GM23338 (cell line): ENCODE measurements around the gene TPST1. TPM values are rescaled to one million over a fixed set of nuclear protein-coding genes. Genes with fewer than 3 reads are reported as not detected.
"Not testable (repeated sequence)": the region's sequence is repeated elsewhere in the genome, so short reads cannot be mapped to it uniquely, and the experiment has no call there.

Experiments
- ATAC-seq: fragments of 200-7000 bp; cut with Tn5 transposase; 3 replicates; pipeline ENCODE4 v1.9.1; 2020
- DNase-seq: peaks from one replicate; pipeline ENCODE4 v3.0.0-alpha.2; 2015; ENCODE audit warnings: low spot score
- H2AFZ ChIP-seq: fragments of 200-600 bp; sonication (generic); 2 replicates; pipeline ENCODE4 v1.8.0; 2016; ENCODE audit warnings: antibody characterized with exemption, mild to moderate bottlenecking, moderate library complexity
- H3F3A ChIP-seq: fragments of 200-600 bp; sonication (generic); replicated peaks from 2 replicates; pipeline ENCODE4 v1.8.0; 2017; ENCODE audit warnings: antibody characterized with exemption, mixed run types, low read depth
- H3K27ac ChIP-seq: fragments of 200-600 bp; sonication (generic); 2 replicates; pipeline ENCODE4 v1.6.1; 2016; ENCODE audit warnings: low read depth
- H3K27me3 ChIP-seq: fragments of 200-600 bp; sonication (generic); 2 replicates; pipeline ENCODE4 v1.8.0; 2016; ENCODE audit warnings: mild to moderate bottlenecking, mixed run types, moderate library complexity; ENCODE audit not compliant: insufficient read depth
- H3K36me3 ChIP-seq: fragments of 200-600 bp; sonication (generic); 2 replicates; pipeline ENCODE4 v1.8.0; 2016; ENCODE audit warnings: mild to moderate bottlenecking; ENCODE audit not compliant: insufficient read depth
- H3K4me1 ChIP-seq: fragments of 200-600 bp; sonication (generic); 2 replicates; pipeline ENCODE4 v1.8.0; 2016; ENCODE audit warnings: mild to moderate bottlenecking, moderate library complexity; ENCODE audit not compliant: insufficient read depth
- H3K4me2 ChIP-seq: fragments of 200-600 bp; sonication (generic); 2 replicates; pipeline ENCODE4 v1.7.1; 2017; ENCODE audit warnings: mixed run types
- H3K4me3 ChIP-seq: fragments of 200-600 bp; sonication (generic); 2 replicates; pipeline ENCODE4 v1.6.1; 2016; ENCODE audit warnings: mixed run types
- H3K79me2 ChIP-seq: fragments of 200-600 bp; sonication (generic); replicated peaks from 2 replicates; pipeline ENCODE4 v1.8.0; 2017; ENCODE audit warnings: mild to moderate bottlenecking; ENCODE audit not compliant: insufficient read depth
- H3K9me2 ChIP-seq: fragments of 200-600 bp; sonication (generic); 2 replicates; pipeline ENCODE4 v1.8.0; 2017; ENCODE audit not compliant: insufficient read depth
- H4K20me1 ChIP-seq: fragments of 200-600 bp; sonication (generic); replicated peaks from 2 replicates; pipeline ENCODE4 v1.8.0; 2017; ENCODE audit warnings: mild to moderate bottlenecking; ENCODE audit not compliant: insufficient read depth
- H3K27ac Mint-ChIP-seq: 2 replicates; pipeline ENCODE4 v1.8.0; 2020; ENCODE audit warnings: inconsistent platforms, mild to moderate bottlenecking, moderate library complexity, mixed read lengths
- H3K27me3 Mint-ChIP-seq: 3 replicates; pipeline ENCODE4 v1.8.0; 2022; ENCODE audit warnings: low read depth, mild to moderate bottlenecking, moderate library complexity, mixed read lengths, inconsistent platforms; ENCODE audit not compliant: insufficient read depth, poor library complexity
- H3K36me3 Mint-ChIP-seq: 3 replicates; pipeline ENCODE4 v1.8.0; 2021; ENCODE audit warnings: low read depth, mild to moderate bottlenecking, inconsistent platforms, moderate library complexity, mixed read lengths
- H3K4me1 Mint-ChIP-seq: 3 replicates; pipeline ENCODE4 v1.8.0; 2020; ENCODE audit warnings: mild to moderate bottlenecking, inconsistent platforms, mixed read lengths
- H3K4me3 Mint-ChIP-seq: 3 replicates; pipeline ENCODE4 v1.8.0; 2021; ENCODE audit warnings: moderate library complexity, mild to moderate bottlenecking, inconsistent platforms, mixed read lengths
- H3K9me3 Mint-ChIP-seq: 3 replicates; pipeline ENCODE4 v1.8.0; 2020; ENCODE audit warnings: moderate library complexity, mild to moderate bottlenecking, inconsistent platforms, mixed read lengths
- CREB1 ChIP-seq: fragments of 250-450 bp; sonication (Bioruptor Pico); IDR thresholded peaks from 2 replicates; pipeline ENCODE4 v1.5.0; 2020; ENCODE audit warnings: low read depth, mild to moderate bottlenecking, moderate library complexity
- EZH2phosphoT487 ChIP-seq: fragments of 200-600 bp; sonication (generic); IDR thresholded peaks from one replicate; pipeline ENCODE4 v1.8.1; 2018; ENCODE audit warnings: antibody characterized with exemption; ENCODE audit not compliant: unreplicated experiment
- NANOG ChIP-seq: IDR thresholded peaks from 2 replicates; pipeline ENCODE4 v1.6.1; 2016; ENCODE audit warnings: antibody characterized with exemption, borderline replicate concordance
- POLR2AphosphoS5 ChIP-seq: IDR thresholded peaks from 2 replicates; pipeline ENCODE4 v1.6.1; 2016; ENCODE audit warnings: antibody characterized with exemption, low read depth
- STAT1 ChIP-seq: IDR thresholded peaks from one replicate; pipeline ENCODE4 v1.6.1; 2016; ENCODE audit warnings: antibody characterized with exemption; ENCODE audit not compliant: unreplicated experiment
- polyA plus RNA-seq: library from polyadenylated mRNA; unstranded; fragments of >200 nt; fragmentation: Nextera tagmentation; extraction: Ambion mirVana; gene quantifications from 2 replicates; pipeline ENCODE4 v1.2.1, GENCODE V29; 2016
- total RNA-seq: library from RNA; depleted of rRNA; stranded (reverse); fragments of >200 nt; shearing (Covaris generic); gene quantifications from 2 replicates; pipeline ENCODE4 v1.2.3, GENCODE V29; 2014
- TF ChIP-seq, protein P1 (sequence below): fragments of 250-450 bp; sonication (Bioruptor Pico); IDR thresholded peaks from 2 replicates; pipeline ENCODE4 v1.5.0; 2020; ENCODE audit warnings: mild to moderate bottlenecking, moderate library complexity
- TF ChIP-seq, protein P2 (sequence below): IDR thresholded peaks from one replicate; pipeline ENCODE4 v1.6.1; 2018; ENCODE audit warnings: antibody characterized with exemption; ENCODE audit not compliant: unreplicated experiment
- TF ChIP-seq, protein P3 (sequence below), 2 experiments: fragments of 200-600 bp in 1 of 2; sonication (generic) in 1 of 2; conservative IDR thresholded peaks; 2 replicates each; pipeline versions ENCODE4 v1.5.1 to v1.6.1; 2016 to 2017; ENCODE audit warnings: antibody characterized with exemption in 2 of 2, low read depth in 2 of 2, mild to moderate bottlenecking in 2 of 2, moderate library complexity in 1 of 2

TPST1 gene
- total and polyA plus RNA-seq, 2 experiments from 2014 or later, result 10.7 to 19.2 TPM

DNA sequence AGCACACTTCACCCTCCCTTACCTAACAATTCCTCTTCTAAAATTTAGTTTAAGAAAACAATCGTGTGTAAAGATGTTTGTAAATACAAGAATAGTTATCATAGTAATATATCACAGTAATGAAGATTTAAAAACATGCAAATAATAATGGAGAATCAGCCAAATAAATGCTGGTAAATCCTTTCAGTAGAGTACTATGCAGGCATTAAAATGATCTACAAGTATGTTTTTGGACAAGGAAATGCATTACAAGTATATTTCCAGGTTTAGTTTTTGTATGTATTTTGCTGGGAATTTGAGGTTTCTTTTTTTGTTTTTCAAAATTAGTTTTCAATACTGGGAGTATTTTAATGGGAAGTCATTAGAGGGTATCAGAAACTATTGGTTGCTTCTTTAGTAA is 22.7 kb downstream of the TPST1 start:
- Mint-ChIP-seq H3K4me3 (no peak overlapping the region), H3K9me3 (peaks cover 8% of the 10 kb centered on the region), H3K27ac (no peak overlapping the region), H3K4me1 (no peaks in the 10 kb centered on the region), H3K27me3 (peaks cover 7% of the 10 kb centered on the region), H3K36me3 (peaks cover 15% of the 10 kb centered on the region)
- Histone ChIP-seq H4K20me1 (0 out of 2 replicates have a peak, but pooled peaks cover 3% of the 10 kb centered on the region), H3K36me3 (no peaks in the 10 kb centered on the region), H3K4me1 (no peaks in the 10 kb centered on the region), H3K4me3 (no peak overlapping the region), H2AFZ (no peak overlapping the region), H3K27ac (no peak overlapping the region), H3K4me2 (no peak overlapping the region), H3K79me2 (peaks cover 22% of the 10 kb centered on the region), H3K9me2 (no peaks in the 10 kb centered on the region), H3F3A (no peaks in the 10 kb centered on the region), H3K27me3 (no peaks in the 10 kb centered on the region)
- no peak for ATAC-seq
- TF ChIP-seq NANOG (no peak), EZH2phosphoT487 (no peak), CREB1 (no peak), STAT1 (no peak), POLR2AphosphoS5 (no peak)
- TF ChIP-seq, protein P1, sequence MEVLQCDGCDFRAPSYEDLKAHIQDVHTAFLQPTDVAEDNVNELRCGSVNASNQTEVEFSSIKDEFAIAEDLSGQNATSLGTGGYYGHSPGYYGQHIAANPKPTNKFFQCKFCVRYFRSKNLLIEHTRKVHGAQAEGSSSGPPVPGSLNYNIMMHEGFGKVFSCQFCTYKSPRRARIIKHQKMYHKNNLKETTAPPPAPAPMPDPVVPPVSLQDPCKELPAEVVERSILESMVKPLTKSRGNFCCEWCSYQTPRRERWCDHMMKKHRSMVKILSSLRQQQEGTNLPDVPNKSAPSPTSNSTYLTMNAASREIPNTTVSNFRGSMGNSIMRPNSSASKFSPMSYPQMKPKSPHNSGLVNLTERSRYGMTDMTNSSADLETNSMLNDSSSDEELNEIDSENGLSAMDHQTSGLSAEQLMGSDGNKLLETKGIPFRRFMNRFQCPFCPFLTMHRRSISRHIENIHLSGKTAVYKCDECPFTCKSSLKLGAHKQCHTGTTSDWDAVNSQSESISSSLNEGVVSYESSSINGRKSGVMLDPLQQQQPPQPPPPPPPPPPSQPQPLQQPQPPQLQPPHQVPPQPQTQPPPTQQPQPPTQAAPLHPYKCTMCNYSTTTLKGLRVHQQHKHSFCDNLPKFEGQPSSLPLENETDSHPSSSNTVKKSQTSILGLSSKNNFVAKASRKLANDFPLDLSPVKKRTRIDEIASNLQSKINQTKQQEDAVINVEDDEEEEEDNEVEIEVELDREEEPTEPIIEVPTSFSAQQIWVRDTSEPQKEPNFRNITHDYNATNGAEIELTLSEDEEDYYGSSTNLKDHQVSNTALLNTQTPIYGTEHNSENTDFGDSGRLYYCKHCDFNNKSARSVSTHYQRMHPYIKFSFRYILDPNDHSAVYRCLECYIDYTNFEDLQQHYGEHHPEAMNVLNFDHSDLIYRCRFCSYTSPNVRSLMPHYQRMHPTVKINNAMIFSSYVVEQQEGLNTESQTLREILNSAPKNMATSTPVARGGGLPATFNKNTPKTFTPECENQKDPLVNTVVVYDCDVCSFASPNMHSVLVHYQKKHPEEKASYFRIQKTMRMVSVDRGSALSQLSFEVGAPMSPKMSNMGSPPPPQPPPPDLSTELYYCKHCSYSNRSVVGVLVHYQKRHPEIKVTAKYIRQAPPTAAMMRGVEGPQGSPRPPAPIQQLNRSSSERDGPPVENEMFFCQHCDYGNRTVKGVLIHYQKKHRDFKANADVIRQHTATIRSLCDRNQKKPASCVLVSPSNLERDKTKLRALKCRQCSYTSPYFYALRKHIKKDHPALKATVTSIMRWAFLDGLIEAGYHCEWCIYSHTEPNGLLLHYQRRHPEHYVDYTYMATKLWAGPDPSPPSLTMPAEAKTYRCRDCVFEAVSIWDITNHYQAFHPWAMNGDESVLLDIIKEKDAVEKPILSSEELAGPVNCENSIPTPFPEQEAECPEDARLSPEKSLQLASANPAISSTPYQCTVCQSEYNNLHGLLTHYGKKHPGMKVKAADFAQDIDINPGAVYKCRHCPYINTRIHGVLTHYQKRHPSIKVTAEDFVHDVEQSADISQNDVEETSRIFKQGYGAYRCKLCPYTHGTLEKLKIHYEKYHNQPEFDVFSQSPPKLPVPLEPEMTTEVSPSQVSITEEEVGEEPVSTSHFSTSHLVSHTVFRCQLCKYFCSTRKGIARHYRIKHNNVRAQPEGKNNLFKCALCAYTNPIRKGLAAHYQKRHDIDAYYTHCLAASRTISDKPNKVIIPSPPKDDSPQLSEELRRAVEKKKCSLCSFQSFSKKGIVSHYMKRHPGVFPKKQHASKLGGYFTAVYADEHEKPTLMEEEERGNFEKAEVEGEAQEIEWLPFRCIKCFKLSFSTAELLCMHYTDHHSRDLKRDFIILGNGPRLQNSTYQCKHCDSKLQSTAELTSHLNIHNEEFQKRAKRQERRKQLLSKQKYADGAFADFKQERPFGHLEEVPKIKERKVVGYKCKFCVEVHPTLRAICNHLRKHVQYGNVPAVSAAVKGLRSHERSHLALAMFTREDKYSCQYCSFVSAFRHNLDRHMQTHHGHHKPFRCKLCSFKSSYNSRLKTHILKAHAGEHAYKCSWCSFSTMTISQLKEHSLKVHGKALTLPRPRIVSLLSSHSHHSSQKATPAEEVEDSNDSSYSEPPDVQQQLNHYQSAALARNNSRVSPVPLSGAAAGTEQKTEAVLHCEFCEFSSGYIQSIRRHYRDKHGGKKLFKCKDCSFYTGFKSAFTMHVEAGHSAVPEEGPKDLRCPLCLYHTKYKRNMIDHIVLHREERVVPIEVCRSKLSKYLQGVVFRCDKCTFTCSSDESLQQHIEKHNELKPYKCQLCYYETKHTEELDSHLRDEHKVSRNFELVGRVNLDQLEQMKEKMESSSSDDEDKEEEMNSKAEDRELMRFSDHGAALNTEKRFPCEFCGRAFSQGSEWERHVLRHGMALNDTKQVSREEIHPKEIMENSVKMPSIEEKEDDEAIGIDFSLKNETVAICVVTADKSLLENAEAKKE (CRISPR knock-in tag), result no peak
- TF ChIP-seq, protein P2, sequence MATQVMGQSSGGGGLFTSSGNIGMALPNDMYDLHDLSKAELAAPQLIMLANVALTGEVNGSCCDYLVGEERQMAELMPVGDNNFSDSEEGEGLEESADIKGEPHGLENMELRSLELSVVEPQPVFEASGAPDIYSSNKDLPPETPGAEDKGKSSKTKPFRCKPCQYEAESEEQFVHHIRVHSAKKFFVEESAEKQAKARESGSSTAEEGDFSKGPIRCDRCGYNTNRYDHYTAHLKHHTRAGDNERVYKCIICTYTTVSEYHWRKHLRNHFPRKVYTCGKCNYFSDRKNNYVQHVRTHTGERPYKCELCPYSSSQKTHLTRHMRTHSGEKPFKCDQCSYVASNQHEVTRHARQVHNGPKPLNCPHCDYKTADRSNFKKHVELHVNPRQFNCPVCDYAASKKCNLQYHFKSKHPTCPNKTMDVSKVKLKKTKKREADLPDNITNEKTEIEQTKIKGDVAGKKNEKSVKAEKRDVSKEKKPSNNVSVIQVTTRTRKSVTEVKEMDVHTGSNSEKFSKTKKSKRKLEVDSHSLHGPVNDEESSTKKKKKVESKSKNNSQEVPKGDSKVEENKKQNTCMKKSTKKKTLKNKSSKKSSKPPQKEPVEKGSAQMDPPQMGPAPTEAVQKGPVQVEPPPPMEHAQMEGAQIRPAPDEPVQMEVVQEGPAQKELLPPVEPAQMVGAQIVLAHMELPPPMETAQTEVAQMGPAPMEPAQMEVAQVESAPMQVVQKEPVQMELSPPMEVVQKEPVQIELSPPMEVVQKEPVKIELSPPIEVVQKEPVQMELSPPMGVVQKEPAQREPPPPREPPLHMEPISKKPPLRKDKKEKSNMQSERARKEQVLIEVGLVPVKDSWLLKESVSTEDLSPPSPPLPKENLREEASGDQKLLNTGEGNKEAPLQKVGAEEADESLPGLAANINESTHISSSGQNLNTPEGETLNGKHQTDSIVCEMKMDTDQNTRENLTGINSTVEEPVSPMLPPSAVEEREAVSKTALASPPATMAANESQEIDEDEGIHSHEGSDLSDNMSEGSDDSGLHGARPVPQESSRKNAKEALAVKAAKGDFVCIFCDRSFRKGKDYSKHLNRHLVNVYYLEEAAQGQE, result no peak
- TF ChIP-seq, protein P3, sequence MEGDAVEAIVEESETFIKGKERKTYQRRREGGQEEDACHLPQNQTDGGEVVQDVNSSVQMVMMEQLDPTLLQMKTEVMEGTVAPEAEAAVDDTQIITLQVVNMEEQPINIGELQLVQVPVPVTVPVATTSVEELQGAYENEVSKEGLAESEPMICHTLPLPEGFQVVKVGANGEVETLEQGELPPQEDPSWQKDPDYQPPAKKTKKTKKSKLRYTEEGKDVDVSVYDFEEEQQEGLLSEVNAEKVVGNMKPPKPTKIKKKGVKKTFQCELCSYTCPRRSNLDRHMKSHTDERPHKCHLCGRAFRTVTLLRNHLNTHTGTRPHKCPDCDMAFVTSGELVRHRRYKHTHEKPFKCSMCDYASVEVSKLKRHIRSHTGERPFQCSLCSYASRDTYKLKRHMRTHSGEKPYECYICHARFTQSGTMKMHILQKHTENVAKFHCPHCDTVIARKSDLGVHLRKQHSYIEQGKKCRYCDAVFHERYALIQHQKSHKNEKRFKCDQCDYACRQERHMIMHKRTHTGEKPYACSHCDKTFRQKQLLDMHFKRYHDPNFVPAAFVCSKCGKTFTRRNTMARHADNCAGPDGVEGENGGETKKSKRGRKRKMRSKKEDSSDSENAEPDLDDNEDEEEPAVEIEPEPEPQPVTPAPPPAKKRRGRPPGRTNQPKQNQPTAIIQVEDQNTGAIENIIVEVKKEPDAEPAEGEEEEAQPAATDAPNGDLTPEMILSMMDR (conservative IDR thresholded peaks at IDR 0.05; ENCODE audit: low read depth in 2 of 2), result no peak
- DNase-seq, result no peak

DNA sequence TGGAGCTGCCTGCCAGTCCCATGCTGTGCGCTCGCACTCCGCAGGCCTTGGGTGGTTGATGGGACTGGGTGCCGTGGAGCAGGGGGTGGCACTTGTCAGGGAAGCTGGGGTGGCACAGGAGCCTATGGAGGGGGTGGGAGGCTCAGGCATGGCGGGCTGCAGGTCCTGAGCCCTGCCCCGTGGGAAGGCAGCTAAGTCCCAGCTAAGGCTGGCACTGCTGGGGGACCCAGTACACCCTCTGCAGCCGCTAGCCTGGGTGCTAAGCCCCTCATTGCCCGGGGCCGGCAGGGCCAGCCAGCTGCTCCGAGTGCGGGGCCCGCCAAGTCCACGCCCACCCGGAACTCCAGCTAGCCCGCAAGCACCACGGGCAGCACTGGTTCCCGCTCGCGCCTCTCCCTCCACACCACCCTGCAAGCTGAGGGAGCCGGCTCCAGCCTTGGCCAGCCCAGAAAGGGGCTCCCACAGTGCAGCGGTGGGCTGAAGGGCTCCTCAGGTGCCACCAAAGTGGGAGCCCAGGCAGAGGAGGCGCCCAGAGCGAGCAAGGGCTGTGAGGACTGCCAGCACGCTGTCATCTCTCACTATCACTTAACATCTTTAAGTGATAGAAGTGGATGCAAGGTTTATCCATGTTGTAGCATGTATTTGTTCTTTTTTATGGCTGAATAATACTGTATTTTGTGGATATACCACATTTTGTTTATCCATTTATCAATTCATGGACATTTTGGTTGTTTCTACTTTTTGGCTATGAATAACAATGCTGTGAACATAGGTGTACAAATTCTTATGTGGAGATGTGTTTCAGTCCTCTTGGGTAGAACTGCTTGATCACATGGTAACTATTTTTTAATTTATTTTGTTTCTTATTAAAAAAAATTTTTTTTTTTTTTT is 26.4 kb downstream of the TPST1 start:
- H3K9me3 Mint-ChIP-seq, result peaks cover 14% of the 10 kb centered on the region
- not testable (repeated sequence) for H3K4me2 ChIP-seq, H3K4me1 ChIP-seq, H3K4me1 Mint-ChIP-seq, H3K36me3 ChIP-seq, ATAC-seq, H3F3A ChIP-seq, H3K9me2 ChIP-seq, H3K27me3 ChIP-seq, H2AFZ ChIP-seq, H3K27me3 Mint-ChIP-seq, H3K4me3 Mint-ChIP-seq, DNase-seq, H3K4me3 ChIP-seq, H3K27ac ChIP-seq, H4K20me1 ChIP-seq, H3K27ac Mint-ChIP-seq
- peaks cover 21% of the 10 kb centered on the region for H3K36me3 Mint-ChIP-seq
- H3K79me2 ChIP-seq, result peaks cover 21% of the 10 kb centered on the region
